ENCODE results near the gene CAPZA1.

GRCh38 chr1:112643080-112643479 lies 23.4 kb downstream of the CAPZA1 start:
- TF ChIP-seq TEAD4 (CRISPR knock-in tag; IDR thresholded peaks at IDR 0.05) = no peak
- no peak for TF ChIP-seq CTCF (IDR thresholded peaks at IDR 0.05)
